ENCODE data around the gene KLC1.

KLC1 gene

DNA sequence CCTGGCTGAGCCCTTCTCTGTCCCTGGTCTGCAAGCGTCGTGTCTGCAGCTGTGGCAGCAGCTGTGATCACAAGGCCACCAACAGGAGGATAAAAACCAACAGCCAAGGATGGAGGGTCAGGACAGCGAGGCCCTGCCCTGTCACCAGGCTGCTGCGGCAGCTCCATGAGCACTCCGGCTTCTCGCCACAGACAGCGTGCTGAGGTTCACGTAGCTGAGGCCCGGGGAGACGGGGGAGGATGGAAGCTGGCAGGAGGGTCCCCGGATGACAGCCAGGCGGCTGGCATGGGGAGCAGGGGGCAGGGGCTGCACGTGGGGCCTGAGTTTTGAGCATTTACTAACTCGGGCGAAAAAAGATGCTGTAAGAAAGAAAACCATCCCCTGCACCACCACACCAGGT lies 80.8 kb downstream of the KLC1 start:
- H3K27ac ChIP-seq: no peak overlapping the region
- peaks cover 47% of the 10 kb centered on the region for H3K36me3 ChIP-seq
- H3K4me1 ChIP-seq (ENCODE audit: control insufficient read depth in 1 of 2, insufficient read depth in 1 of 2, low read depth in 1 of 2, low read length in 1 of 2): peaks cover 4% of the 10 kb centered on the region in 2 experiments
- H3K9me3 ChIP-seq: no peaks in the 10 kb centered on the region
- no peak overlapping the region for H3K4me3 ChIP-seq (ENCODE audit: low read depth in 1 of 2, low read length in 1 of 2)
- TF ChIP-seq, protein P1, sequence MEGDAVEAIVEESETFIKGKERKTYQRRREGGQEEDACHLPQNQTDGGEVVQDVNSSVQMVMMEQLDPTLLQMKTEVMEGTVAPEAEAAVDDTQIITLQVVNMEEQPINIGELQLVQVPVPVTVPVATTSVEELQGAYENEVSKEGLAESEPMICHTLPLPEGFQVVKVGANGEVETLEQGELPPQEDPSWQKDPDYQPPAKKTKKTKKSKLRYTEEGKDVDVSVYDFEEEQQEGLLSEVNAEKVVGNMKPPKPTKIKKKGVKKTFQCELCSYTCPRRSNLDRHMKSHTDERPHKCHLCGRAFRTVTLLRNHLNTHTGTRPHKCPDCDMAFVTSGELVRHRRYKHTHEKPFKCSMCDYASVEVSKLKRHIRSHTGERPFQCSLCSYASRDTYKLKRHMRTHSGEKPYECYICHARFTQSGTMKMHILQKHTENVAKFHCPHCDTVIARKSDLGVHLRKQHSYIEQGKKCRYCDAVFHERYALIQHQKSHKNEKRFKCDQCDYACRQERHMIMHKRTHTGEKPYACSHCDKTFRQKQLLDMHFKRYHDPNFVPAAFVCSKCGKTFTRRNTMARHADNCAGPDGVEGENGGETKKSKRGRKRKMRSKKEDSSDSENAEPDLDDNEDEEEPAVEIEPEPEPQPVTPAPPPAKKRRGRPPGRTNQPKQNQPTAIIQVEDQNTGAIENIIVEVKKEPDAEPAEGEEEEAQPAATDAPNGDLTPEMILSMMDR (IDR thresholded peaks at IDR 0.05): no peak
- no peaks in the 10 kb centered on the region for H3K27me3 ChIP-seq

DNA sequence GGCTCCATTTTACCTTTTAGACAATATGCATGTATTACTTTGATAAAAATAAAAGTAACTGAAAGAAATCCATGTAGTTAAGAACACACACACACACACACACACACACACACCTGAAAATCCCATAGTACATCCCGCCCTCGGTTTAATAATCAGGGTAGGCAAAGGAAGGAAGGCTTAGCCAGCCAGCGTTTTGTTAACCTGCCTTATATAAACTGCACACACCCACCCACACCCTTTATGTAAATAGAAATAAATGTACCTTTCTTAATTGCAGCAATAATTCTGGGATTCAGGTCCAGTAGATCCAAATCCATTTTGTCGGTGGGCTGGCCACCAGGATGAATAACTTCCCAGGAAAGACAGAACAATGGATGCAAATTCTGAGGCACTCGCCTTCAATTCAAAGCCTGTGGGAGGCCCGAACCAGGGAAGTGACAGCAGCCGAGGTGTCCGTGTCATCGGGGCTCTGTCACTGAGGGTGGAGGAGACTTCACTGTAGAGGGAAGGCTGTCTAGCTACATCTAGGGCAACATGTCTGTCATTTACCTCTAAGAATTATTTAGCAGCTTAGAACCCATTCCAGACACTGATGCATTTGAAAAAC lies 81.9 kb downstream of the KLC1 start:
- H3K36me3 ChIP-seq: peaks cover 38% of the 10 kb centered on the region
- no peak overlapping the region for H3K27ac ChIP-seq
- H3K4me3 ChIP-seq (ENCODE audit: low read depth in 1 of 2, low read length in 1 of 2): no peak overlapping the region
- TF ChIP-seq, protein P1 (IDR thresholded peaks at IDR 0.05): no peak
- no peaks in the 10 kb centered on the region for H3K27me3 ChIP-seq
- H3K9me3 ChIP-seq: no peaks in the 10 kb centered on the region
- peaks cover 6 to 9% of the 10 kb centered on the region in 2 experiments for H3K4me1 ChIP-seq (ENCODE audit: control insufficient read depth in 1 of 2, insufficient read depth in 1 of 2, low read depth in 1 of 2, low read length in 1 of 2)

DNA sequence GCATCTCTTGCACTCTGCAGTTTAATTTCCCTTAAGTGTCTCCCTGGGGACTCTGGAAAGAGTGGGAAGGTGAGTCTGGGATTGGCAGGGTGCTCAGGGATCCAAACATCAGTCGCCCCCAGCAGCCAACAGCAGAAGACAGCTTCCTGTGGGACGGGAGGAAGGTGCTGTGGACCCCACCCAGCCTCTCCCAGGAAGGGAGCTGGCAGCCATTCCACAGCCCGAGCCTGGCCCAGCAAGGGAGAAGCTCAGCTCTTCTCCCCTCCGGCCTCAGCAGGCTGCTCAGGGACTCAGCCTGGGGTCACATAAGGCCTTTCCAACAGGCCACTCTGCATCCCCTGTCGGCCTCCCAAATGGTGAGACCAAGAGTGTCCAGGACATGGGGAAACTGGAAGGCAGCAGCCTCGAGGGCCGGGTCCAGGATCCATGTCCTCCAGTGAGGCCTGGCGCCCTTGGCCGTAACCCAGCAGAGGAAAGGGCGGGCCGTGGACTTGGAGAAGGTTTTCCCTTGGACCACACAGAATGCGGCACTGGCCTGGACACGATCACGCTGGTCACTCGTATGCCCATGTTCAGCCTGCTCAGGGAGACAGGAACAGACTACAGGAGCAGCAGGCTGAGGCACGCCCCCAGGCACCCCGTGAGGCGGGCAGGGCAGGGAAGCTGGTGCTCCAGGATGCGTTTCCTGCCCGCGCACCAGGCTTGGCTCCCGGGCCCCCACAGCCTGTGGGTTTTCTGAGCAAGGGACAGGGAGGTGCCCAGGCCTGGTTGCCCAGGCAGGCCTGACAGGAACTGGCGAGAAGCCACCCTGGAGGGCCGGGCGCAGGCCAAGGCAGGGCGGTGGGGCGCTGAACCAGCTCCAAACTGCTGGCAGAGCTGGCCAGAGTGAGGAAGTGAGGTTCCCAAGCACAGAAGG lies 82.8 kb downstream of the KLC1 start:
- Histone ChIP-seq H3K4me1 (ENCODE audit: control insufficient read depth in 1 of 2, insufficient read depth in 1 of 2, low read depth in 1 of 2, low read length in 1 of 2) (peaks cover 12 to 16% of the 10 kb centered on the region in 2 experiments), H3K9me3 (no peaks in the 10 kb centered on the region), H3K27me3 (peaks cover 4% of the 10 kb centered on the region), H3K4me3 (ENCODE audit: low read depth in 1 of 2, low read length in 1 of 2) (no peak overlapping the region), H3K27ac (no peak overlapping the region), H3K36me3 (peaks cover 29% of the 10 kb centered on the region)
- TF ChIP-seq, protein P1 (IDR thresholded peaks at IDR 0.05): no peak

DNA sequence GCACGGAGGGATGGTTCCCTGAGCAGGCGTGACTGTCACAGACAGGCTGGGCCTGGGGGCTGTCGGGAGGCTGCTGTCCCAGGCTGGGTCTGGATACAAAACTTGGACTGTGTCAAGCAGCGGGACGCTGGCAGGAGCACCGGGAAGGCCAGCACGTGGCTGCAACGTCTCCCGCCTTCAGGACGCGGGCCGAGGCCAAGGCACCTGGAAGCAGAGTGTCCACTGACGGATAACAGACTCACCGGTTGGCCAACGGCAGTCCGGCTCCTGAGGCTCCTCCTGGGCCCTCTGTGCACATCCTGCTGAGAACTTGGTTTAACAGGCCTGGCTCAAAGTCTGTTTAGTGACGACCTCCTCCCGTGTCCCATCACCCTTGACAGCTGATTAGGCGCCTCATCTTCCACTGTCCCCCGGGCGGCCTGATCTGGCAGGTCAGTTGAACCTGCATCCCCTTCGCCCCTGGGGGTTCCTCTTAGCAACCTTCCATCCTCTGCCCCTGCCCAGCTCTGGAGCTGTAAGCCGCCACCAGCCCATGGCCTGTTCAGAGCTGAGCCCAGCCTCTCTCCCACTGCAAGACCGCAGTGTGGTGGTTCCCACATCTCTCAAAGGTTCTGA lies 83.7 kb downstream of the KLC1 start:
- peaks cover 20% of the 10 kb centered on the region for H3K36me3 ChIP-seq
- H3K9me3 ChIP-seq: no peaks in the 10 kb centered on the region
- H3K27me3 ChIP-seq: peaks cover 4% of the 10 kb centered on the region
- H3K4me3 ChIP-seq (ENCODE audit: low read depth in 1 of 2, low read length in 1 of 2): no peak overlapping the region
- H3K27ac ChIP-seq: no peak overlapping the region
- TF ChIP-seq, protein P1 (IDR thresholded peaks at IDR 0.05): no peak
- H3K4me1 ChIP-seq (ENCODE audit: control insufficient read depth in 1 of 2, insufficient read depth in 1 of 2, low read depth in 1 of 2, low read length in 1 of 2): peaks cover 13 to 18% of the 10 kb centered on the region in 2 experiments

DNA sequence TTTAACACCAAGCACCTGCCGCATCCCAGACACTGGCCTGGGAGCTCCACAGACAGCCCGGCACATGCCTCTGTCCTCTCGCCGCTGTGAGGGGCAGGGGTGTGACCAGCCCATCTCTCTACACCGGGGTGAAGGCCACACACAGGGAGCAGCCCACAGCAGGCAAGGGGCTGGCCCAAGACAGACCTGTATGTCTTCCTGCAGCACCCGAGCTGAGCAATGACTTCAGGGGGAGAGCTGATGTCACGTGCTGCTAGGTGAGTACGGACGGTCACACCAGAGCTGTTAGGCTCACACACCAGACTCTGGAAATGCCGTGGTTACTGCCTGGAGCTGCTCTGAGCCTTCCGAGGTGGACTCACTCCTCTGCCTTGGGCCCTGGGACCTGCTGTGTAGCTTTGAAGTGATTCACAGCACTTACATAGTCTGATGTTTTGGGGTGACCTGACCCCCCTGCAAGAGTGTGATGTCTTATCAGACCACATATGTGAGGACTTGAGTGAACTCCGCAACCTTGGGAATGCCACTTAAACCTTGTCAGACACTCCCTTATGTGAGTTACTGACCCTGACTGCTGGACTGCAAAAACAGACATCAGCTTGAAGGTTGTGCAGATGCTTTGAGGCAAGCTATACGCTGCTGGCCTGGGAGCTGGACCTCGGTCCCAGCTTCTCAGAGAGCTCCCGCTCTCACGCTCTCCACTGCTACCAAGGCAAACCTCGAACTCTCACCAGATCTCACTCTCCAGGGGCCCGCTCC lies 84.5 kb downstream of the KLC1 start:
- TF ChIP-seq, protein P1 (IDR thresholded peaks at IDR 0.05): no peak
- Histone ChIP-seq H3K4me3 (ENCODE audit: low read depth in 1 of 2, low read length in 1 of 2) (no peak overlapping the region), H3K4me1 (ENCODE audit: control insufficient read depth in 1 of 2, insufficient read depth in 1 of 2, low read depth in 1 of 2, low read length in 1 of 2) (peaks cover 13 to 18% of the 10 kb centered on the region in 2 experiments), H3K27me3 (peaks cover 4% of the 10 kb centered on the region), H3K27ac (no peak overlapping the region), H3K36me3 (peaks cover 12% of the 10 kb centered on the region), H3K9me3 (no peaks in the 10 kb centered on the region)

Measured in neutrophil (primary cell).